RWPE2 (cell line): ENCODE results near the gene ITGAE.

Experiments
- ATAC-seq: fragments of 200-7000 bp; cut with Tn5 transposase; 3 replicates; pipeline ENCODE4 v1.9.1; 2021; ENCODE audit warnings: low read depth
- DNase-seq: peaks from one replicate; pipeline ENCODE4 v3.0.0-alpha.2; 2020; ENCODE audit warnings: low spot score
- H3K27ac ChIP-seq: fragments of 450-650 bp; 2 replicates; pipeline ENCODE4 v1.5.1; 2017; ENCODE audit warnings: mild to moderate bottlenecking; ENCODE audit not compliant: poor library complexity, severe bottlenecking
- H3K27me3 ChIP-seq: fragments of 250-450 bp; sonication (Bioruptor Pico); 2 replicates; pipeline ENCODE4 v1.5.1; 2021; ENCODE audit warnings: mild to moderate bottlenecking, moderate library complexity; ENCODE audit not compliant: insufficient read depth, poor library complexity, severe bottlenecking
- H3K36me3 ChIP-seq: fragments of 250-450 bp; sonication (Bioruptor Pico); 2 replicates; pipeline ENCODE4 v1.5.1; 2020; ENCODE audit warnings: low read depth, mild to moderate bottlenecking, moderate library complexity
- H3K4me1 ChIP-seq: fragments of 250-450 bp; sonication (Bioruptor Pico); 2 replicates; pipeline ENCODE4 v1.5.1; 2021; ENCODE audit warnings: mild to moderate bottlenecking, moderate library complexity; ENCODE audit not compliant: insufficient read depth, poor library complexity, severe bottlenecking
- H3K4me3 ChIP-seq: fragments of 250-450 bp; sonication (Bioruptor Pico); 2 replicates; pipeline ENCODE4 v1.5.1; 2021; ENCODE audit warnings: mild to moderate bottlenecking, moderate library complexity; ENCODE audit not compliant: severe bottlenecking
- H3K9me3 ChIP-seq: fragments of 250-450 bp; sonication (Bioruptor Pico); 2 replicates; pipeline ENCODE4 v1.5.1; 2021; ENCODE audit warnings: mild to moderate bottlenecking, moderate library complexity; ENCODE audit not compliant: severe bottlenecking
- TF ChIP-seq, protein P1 (sequence below): fragments of 450-650 bp; IDR thresholded peaks from one replicate; pipeline ENCODE4 v1.5.1; 2017; ENCODE audit warnings: mild to moderate bottlenecking, moderate library complexity; ENCODE audit not compliant: poor library complexity, severe bottlenecking

The ITGAE gene

DNA sequence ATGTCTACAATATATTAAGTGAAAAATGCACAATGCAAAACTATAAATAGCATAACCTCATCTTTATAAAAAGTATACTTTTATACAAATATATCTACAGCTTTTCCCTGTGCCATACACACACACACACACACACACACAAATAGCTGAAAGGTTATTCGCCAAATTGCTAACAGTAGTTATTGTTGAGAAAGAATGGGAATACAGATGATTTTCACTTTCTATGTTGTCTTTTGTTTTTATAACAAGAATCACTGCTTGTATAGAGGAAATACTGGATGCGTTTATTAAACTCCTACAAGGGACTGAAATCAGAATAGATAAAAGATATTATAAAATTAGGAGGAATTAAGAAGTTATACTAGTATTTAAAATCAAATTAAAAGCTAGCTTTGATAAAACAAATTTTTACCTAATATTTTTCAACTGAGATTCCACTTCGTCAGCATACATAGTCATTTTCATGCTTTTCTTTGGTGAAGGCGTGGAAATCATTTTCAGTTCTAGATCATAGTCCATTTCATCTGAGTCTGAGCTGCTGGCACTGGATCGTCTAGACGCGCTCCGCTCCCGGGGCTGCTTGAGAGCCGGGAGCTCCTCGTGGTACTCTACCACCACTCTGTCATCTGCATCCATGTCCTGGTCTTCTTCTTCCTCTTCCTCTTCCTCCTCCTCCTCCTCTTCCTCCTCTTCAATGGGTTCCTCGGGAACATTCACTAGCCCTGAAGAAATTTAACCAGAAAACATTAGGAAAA lies 17.0 kb upstream of the ITGAE start:
- H3K27me3 ChIP-seq = no peaks in the 10 kb centered on the region

DNA sequence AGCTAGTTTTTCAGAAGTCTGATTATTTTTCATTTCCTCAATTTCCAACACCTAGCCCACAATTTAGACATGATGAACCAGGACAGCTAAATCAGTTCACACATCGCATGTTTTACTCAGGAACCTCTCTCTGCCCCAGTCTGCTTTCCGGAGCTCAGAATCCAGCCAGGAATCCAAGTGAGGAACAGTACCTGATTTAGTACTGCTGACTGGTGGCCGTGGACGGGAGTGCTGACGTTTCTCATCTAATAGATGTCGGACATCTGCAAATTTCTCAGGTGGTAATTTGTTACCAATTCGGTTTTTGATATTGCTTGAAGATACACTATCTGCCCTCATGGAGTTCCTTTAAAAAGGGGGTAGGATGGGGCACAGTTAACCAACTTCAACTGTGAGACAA lies 14.9 kb upstream of the ITGAE start:
- Histone ChIP-seq H3K4me1 (no peaks in the 10 kb centered on the region), H3K27me3 (no peaks in the 10 kb centered on the region), H3K4me3 (no peak overlapping the region), H3K36me3 (peaks cover 85% of the 10 kb centered on the region), H3K27ac (no peak overlapping the region), H3K9me3 (no peaks in the 10 kb centered on the region)
- TF ChIP-seq, protein P1, sequence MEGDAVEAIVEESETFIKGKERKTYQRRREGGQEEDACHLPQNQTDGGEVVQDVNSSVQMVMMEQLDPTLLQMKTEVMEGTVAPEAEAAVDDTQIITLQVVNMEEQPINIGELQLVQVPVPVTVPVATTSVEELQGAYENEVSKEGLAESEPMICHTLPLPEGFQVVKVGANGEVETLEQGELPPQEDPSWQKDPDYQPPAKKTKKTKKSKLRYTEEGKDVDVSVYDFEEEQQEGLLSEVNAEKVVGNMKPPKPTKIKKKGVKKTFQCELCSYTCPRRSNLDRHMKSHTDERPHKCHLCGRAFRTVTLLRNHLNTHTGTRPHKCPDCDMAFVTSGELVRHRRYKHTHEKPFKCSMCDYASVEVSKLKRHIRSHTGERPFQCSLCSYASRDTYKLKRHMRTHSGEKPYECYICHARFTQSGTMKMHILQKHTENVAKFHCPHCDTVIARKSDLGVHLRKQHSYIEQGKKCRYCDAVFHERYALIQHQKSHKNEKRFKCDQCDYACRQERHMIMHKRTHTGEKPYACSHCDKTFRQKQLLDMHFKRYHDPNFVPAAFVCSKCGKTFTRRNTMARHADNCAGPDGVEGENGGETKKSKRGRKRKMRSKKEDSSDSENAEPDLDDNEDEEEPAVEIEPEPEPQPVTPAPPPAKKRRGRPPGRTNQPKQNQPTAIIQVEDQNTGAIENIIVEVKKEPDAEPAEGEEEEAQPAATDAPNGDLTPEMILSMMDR = no peak
- no peak for DNase-seq
- no peak for ATAC-seq

More for the DNA sequence above, 17.0 kb upstream of the ITGAE start:
- H3K36me3 ChIP-seq = peaks cover 88% of the 10 kb centered on the region
- H3K27ac ChIP-seq = no peak overlapping the region
- no peaks in the 10 kb centered on the region for H3K4me1 ChIP-seq
- no peaks in the 10 kb centered on the region for H3K9me3 ChIP-seq
- H3K4me3 ChIP-seq = no peak overlapping the region
- DNase-seq (no peak), ATAC-seq (no peak)
- TF ChIP-seq, protein P1 = no peak

DNA sequence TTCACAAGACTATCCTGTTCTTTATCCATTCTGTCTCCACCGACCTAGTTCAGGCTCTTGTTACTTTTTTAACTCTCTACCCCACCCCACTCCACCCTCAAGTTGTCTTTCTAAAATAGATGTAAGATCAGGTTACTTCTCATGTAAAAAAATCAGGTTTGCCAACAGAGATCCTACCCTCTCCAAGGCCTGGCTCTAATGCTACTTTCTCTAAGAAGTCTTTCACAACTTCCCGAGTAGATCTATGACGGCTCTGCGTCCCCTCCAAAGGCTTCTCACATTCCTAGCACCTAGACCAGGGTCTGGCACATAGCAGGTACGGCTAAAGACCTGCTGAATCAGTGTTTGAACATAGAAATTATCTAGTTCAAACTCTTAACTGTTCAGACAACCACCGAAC lies 14.1 kb upstream of the ITGAE start:
- no peak for ATAC-seq
- H3K27ac ChIP-seq = no peak overlapping the region
- DNase-seq = no peak
- H3K4me1 ChIP-seq = no peaks in the 10 kb centered on the region
- H3K9me3 ChIP-seq = no peaks in the 10 kb centered on the region
- no peak overlapping the region for H3K4me3 ChIP-seq
- TF ChIP-seq, protein P1 = no peak
- no peaks in the 10 kb centered on the region for H3K27me3 ChIP-seq
- H3K36me3 ChIP-seq = peaks cover 77% of the 10 kb centered on the region

DNA sequence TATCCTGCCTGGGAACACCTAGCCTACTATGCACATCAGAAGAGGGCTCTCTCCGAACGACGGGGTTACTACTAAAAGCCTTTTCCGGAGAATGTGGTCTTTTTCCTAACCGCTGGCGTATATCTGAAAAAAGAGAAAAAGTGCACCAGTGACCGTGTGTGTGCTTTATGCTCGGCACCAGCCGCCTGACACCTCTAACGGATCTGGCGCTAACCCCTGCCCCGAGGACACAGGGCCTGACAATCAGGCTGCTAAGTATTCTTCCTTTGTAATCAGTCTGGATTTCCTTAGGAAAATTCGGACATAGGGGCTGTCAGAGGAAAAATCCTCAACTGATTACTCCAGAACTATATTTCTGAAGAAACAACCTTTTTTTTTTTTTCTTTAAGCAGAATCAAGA lies 13.4 kb upstream of the ITGAE start:
- TF ChIP-seq, protein P1 = no peak
- Histone ChIP-seq H3K27ac (no peak overlapping the region), H3K4me3 (no peak overlapping the region), H3K27me3 (no peaks in the 10 kb centered on the region), H3K4me1 (no peaks in the 10 kb centered on the region), H3K36me3 (peaks cover 75% of the 10 kb centered on the region), H3K9me3 (no peaks in the 10 kb centered on the region)
- ATAC-seq (no peak), DNase-seq (no peak)

DNA sequence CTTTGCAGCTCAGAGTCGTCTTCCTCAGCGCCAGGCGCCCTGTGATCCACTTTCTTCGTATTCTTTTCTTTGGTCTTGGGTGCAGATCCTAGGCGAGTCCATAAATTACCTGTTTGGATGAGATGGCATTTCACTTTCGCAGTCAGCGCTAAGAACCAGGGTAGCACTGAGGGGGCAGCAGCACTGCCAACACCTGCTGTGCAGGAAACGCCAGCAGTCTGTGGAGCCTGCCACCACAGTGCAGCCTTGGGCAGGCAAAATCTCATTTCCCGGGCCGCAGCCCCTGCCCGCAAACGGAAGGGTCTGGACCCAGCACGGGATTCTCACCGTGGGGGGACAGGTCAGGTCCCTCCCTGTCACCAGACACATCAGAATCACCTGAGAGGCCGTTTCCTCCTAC lies 12.2 kb upstream of the ITGAE start:
- Histone ChIP-seq H3K27me3 (no peaks in the 10 kb centered on the region), H3K9me3 (no peaks in the 10 kb centered on the region), H3K4me3 (no peak overlapping the region), H3K4me1 (no peaks in the 10 kb centered on the region), H3K27ac (no peak overlapping the region), H3K36me3 (peaks cover 71% of the 10 kb centered on the region)
- no peak for ATAC-seq
- TF ChIP-seq, protein P1 = no peak
- DNase-seq = no peak
